Stimulated activated CD4-positive, alpha-beta T cell treated with anti-CD3 and anti-CD28 coated beads, Interleukin-4, amount 100 ng/mL, for 24 hours (primary cell): ENCODE data around the gene RRP9.
"Not testable (repeated sequence)": the region's sequence is repeated elsewhere in the genome, so short reads cannot be mapped to it uniquely, and the experiment has no call there.

Experiments used
- DNase-seq: peaks from one replicate; pipeline ENCODE4 v3.0.0-alpha.2; 2020

RRP9 gene

DNA sequence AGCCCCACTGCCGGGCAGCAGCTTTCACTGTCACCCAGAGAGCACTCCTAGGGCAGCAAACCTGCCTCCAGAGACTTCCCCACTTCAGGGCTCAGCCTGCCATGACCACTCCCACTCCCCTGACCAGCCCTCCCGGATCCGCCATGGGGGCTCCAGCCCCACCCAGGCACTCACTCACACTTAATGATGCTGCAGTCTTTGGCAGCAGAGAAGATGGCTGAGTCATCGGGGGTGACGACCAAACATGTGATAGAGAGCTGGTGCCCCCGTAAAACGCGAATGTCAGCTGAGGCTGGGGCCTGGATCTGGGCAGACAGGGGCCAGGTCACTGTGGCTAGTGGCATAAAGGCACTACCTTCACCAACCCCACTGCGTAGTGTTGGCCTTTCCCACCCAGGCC, 4.7 kb downstream of the RRP9 start:
- no peak for DNase-seq

DNA sequence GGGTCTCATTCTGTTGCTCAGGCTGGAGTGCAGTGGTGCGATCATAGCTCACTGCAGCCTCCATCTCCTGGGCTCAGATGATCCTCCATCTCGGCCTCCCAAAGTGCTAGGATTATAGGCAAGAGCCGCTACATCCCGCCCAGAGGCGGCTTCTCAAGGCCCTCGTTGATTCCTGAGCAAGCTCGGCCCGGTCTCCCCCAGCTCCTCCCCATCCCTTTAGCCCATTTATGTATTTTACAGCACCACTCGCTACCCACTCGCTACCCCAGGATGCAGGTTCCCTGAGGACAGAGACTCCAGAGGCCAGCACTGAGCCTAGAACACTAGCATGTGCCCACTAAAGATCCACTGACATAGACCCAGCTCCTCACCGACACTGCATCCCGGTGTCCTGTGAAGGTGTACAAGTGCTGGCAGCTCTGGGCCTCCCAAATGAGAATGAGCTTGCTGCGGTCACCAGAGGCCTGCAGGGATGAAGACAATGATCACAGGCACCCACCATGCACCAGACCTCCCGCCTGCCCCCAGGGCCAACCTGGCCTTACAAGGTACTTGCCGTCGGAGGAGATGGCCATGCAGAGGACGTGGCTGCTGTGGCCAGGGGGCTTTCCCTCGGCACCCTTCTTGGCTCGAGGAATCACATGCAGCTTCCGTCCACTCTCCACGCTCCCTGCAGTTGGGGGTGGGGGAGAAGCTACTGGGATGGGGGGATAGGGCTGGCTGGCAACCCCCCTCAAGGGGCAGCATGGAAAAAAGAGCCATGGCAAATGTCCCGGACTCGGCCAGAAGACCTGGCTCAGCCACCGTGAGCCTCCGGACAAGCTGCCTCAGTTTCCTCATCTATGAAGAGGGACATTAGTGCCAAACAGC, 5.6 kb downstream of the RRP9 start:
- no peak for DNase-seq

DNA sequence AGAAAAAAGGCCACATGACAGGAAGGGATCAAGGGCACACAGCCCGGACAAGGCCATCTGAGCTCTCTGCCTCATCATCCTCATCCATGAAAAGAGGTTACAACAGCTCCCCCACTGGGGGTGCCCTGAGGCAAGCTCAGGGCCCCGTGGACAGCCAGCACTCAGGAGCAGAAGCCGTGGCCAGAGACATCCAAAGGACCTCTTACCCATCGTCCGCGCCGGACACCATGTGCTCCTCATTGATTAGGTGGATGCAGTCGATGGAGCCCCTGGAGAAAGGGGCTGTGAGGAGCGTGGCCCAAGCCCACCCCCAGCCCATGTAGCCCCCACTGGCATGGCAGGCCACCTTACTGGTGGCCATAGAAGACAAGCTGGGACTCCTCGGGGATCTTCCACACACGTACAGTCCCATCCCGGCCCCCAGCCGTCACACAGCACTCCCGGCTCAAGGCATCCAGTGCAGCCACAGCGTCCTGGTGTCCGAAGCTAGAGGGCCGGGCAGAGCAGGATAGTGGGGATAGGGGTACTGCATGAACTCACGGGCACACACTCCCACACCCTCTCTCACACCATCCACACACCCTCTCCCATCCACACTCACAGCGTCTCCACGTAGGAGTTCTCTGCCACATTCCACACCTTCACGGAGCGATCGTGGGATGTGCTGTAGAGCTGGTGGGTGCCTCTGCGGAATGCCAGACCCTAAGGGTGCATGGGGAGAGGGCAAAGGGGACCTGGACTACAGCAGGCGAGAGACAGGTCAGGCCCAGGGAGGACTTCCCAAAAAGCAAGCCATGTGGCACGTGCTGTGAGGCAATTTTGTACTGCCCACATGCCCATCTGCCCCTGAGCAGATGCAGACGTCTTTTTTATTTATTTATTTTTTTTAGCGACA, 6.5 kb downstream of the RRP9 start:
- DNase-seq = no peak

DNA sequence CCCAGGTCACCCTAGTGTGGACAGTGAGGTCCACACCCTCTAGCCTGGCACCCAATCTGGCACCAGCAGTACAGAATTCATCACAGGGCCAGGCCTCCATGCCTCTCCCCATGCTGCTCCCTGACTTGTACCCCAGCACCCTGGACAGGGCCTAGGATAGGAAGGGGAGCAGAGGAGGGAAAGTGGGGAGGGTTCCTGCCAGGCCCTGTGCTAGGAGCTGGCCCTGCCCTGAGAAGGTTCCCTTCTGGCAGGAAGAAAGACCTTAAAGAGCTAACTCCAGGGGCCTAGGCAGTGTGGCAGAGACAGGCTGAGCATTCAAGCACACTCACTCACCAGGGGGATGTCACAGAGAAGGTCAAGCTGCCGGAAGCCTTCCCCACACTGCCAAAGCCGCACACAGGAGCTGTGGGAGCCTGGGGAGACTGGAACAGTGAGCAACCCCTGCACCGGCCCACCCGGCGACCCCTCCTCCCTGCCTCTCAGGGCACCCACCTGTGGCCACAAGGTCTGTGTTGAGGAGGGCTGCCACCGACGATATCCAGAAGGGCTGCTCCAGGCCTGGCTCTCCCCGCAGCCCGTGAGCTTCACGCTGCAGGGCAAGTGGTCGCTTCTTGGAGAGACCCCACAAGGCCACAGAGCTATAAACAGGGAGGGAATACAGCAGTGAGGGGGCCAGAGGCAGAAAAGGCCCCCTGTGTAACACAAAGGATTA, 7.4 kb downstream of the RRP9 start:
- DNase-seq = no peak

DNA sequence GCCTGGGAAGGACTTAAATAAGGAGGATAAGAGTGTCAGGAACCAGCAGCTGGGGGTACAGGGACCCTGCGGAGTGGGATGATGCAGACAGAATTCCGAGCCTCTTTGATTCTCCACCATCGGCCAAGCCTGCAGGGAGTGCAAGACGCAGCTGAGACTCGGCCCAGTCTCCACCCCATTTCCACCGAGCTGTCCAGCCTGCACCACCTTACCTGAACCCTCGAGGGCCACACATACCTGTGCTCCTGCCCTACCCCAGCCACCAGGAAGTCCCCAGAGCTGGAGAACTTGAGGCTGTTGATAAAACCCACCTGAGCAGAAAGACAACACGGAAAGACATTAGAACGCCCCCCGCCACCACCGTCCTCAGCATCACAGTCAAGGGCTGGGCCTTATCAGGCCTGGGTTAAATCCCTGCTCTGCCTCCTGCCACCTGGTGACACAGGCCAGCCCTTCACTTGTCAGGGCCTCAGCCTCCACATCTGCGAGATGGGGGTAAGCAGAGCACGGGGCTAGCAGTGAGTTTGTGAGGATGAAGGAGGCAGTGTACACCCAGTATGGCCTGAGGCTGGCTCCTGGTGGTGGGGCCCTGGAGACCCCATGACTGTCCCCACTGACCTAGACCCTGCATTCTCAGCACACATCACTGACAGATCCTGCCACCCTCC, 8.1 kb downstream of the RRP9 start:
- DNase-seq = no peak

DNA sequence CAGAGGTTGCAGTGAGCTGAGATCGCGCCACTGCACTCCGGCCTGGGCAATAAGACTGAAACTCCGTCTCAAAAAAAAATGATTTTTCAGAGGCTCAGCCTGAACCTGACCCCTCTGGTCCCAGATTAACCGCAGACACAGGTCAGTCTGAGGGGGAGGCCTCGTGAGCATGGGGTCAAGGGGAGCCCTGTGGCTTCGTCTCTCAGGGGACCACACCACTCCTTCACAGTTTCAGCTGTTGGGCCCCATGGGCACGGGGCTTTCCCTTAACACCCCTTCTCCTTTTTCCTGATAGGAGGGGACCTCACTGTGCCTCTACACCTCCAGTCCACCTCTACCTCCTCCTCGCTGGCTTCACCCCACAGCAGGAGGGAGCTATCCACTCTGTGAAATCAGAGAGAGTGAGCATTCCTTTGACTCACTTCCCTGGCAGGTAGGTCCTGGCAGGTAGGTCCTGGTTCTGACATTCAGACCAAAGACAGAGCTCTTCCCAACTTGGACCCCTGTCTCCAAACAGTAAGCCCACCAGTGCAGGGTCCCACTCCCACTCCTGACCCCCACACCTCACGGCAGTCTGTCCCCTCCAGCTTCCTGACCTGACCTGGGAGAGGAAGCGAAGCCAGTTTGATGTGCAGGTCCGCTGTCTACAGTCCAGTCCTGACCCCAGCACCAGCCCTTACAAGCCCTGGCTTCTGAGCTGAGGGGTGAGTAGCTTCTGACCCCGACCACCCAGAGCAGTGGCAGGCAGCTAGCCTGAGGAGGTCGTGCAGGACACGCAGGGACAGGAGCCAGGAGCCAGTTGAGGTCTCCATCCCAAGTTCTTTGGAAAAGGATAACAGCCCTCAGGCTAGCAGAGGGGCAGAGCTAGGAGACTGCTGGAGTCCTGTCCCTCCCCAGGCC, 9.0 kb downstream of the RRP9 start:
- DNase-seq = no peak

DNA sequence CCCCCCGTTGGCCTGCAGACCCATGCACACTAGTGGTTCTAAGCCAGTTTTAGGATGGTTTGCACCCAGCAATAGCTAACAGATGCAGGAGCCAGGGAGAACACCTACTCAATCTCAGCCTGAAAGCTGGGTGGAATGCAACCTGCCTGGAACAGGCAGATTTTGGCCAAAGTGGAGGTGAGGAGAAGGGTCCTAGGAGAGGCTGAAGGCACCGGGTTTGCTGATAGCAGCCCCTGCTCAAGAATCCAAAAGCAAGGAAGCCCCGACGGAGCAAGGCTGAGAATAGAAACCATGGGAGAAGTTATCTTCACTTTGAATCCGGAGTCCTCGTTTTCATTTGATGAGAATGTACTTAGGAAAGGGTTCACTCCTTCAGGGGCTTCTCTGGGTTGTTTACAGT, 9.9 kb downstream of the RRP9 start:
- DNase-seq = no peak

DNA sequence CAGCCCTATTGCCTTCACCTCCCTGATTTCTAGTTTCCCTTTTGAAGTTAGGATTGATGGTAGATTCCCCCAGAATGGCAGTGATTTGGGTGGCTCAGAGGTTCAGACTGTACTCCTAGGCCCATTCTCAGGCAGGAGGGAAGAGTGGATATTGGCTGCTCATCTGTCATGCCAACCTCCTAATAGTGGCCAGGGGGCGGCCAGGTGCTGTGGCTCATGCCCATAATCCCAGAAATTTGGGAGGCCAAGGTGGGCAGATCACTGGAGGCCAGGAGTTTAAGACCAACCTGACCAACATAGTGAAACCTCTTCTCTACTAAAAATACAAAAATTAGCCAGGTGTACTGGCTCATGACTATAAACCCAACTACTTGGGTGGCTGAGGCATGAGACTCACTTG, 11.3 kb downstream of the RRP9 start:
- DNase-seq = no peak

DNA sequence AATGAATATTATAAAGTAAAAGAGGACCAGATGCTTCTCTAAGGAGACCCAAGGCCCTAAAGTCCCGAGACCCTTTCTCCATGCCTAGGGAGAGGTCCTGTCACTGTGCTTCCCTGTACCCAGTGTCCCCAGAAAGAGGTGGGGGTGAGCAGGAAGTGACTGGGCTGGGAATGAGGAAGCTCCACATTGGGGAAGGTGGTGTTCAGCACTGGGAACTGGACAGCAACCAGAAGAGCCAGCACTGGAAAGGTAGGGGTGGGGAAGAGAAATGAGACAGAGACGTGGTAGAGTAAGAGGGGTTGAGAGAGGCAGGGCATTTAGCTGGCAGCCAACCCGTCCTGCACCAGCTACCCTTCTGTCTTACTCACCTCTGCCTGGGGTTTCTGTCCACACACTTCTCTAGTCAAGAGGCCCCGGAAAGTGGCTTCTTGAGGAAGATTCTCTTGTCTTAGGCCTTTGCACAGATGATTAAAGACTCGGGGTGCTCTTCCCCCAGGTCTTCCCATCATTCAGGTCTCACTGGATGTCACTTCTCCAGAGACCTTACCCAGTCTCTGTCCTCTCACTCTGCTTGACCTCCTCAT, 12.2 kb downstream of the RRP9 start:
- DNase-seq = no peak

DNA sequence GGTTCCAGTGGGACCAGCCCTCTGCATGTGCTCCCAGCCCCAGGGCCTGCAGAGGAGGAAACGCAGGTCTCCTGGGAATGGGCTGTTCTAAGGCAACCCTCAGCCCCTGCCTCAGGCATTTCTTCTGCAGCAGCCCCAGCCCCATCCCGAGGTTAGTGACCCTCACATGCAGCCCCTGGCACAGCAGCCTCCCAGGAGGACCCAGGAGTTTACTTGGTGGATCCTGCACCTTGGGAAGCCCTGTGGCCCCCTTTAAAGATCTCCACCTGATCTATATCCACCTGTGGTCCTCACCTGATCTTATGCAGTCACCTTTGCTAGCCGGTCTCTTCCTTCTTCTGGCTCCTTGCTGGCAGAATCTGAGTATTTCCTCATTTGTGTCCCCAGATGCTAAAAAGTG, 12.7 kb downstream of the RRP9 start:
- not testable (repeated sequence) for DNase-seq

DNA sequence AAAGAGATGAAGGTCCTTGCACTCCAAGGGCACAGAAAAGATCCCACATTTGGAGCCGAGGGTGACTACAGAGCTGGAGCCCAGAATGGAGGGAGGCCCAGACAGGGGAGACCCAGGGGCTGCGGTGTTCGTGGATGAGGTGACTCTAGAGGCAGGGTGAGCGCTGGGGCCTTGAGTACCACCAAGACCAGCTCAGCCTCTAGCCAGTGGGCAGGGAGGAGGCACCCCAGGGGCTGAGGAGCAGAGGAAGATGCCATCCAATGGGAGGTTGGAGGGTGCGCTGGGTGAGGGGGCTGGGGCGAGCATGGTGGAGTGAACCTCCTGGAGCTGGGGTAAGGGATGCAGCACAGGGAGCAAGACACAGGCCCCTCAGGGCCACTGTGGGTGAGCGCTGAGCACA, 13.3 kb downstream of the RRP9 start:
- DNase-seq = no peak

DNA sequence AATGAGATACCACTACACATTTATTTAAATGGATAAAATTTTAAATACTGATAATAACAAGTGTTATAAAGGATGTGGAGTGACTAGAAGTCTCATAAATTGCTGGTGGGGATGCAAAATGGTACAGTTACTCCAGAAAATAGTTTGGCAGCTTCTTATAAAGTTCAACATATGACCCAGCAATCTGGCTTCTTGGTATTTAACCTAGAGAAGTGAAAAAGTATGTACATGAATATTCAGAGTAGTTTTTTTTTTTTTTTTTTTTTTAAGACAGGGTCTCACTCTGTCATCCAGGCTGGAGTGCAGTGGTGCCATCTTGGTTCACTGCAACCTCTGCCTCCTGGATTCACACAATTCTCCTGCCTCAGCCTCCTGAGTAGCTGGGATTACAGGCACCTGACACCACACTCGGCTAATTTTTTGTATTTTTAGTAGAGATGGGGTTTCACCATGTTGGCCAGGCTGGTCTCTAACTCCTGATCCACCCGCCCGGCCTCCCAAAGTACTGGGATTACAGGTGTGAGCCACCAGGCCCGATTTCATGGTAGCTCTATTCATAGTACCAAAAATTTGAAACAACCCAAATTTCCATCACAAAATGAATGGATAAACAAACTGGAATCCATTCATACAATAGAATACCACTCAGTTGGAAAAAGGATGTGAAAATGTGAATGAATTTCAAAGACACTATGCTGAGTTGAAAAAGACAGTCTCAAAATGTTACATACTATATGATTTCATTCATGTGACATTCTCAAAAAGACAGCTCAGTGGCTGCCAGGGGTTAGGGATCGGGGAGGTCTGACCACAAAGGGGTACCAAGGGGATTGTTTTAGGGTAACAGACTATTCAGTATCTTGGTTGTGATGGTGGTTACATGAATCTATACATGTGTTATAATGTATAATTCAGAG, 14.4 kb downstream of the RRP9 start:
- no peak for DNase-seq

DNA sequence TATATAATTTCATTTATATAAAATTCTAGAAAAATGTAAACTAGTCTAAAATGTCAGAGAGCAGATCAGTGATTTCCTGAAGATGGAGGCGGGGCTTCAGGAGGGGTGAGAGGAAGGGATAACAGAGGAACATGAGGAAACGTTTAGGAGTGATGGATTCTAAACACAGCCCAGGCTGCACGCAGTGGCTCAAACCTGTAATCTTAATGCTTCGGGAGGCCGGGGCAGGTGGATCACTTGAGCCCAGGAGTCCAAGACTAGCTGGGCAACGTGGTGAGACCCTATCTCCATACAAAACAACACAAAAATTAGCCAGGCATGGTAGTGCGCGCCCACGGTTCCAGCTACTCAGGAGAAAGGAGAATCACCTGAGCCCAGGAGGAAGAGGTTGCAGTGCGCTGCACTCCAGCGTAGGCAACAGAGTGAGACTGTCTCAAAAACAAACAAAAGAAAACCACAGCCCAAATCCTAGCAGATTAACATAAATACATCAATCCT, 20.6 kb downstream of the RRP9 start:
- DNase-seq = no peak

DNA sequence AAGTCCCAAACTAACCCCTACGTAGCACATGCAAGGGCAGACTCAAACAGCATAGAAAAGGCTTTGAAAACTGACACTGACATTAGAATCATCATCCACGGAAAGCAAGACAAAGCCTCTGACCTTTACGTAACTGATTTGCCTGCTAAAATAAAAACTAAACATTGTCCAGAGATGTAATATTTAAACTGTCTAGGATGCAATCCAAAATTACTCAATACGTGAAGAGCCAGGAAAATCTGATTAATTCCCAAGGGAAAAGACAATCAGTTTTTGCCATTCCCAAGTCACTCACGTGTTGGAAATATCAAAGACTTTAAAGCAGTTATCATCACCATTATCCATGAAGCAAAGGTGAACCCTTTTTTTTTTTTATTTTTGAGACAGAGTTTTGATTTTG, 25.3 kb downstream of the RRP9 start:
- DNase-seq = no peak

DNA sequence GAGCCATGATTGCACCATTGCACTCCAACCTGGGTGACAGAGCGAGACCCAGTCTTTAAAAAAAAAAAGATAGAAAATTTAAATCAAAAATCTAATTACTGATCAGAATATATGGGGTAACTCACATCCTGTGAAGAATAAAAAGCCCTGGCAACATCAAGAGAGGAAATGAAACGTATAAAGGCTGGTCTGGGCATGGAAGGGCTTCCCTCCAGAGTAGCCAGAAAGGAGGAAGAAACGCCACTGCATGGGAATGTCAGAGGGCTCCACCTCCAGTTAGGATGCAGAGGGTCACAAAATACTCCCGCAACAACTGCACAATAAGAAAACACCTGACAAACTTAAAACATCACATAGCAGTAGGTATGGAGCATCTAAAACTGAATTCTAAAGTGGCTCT, 33.7 kb downstream of the RRP9 start:
- DNase-seq = no peak

DNA sequence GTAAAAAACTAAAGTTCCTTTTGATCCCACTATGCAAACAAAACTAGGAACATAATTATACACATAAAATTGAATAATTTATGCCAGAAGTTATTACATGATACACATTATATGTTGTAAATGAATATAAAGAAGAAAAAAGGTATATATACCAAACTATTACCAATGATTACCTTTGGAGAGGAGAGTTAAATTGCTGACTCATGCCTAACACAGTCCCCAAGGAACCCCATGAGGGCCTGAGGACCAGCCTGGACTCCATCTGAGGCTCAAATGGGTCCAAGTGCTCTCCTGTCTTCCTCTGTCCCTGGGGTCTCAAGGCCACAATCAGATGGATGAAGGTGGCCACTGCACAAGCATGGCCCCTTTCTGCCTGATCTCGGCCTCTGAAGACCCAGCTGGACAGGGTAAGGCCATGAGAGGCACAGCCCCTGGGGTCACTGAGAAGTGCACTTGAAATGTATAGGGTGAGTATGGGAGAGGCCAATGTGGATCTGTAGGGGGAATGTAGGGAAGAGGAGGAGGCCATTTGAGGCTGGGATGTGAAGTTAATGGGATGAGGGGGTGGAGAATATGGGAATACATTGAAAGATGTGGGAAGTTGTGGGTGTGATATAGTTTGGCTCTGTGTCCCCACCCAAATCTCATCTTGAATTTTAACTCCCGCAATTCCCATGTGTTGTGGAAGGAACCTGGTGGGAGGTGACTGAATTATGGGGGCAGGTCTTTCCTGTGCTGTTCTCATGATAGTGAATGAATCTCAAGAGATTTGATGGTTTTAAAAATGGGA, 37.5 kb downstream of the RRP9 start:
- no peak for DNase-seq

DNA sequence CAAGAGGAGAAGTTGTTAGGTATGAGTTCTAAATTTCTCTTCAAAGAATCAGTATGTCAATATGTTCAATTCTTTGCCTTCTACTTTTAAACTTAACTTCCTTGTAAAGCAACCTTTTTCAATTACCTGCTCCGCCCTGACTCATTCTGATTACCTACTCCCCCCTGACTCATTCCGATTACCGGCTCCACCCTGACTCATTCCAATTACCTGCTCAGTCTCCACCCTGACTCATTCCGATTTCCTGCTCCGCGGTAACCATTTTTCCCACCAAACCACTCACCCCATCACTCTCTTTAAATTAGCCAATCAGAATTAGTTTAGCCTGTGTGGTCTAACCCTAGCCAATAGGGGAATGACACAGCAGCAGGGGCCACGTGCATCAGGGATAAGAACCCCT, 39.3 kb downstream of the RRP9 start:
- peak; percentile 45 for DNase-seq

DNA sequence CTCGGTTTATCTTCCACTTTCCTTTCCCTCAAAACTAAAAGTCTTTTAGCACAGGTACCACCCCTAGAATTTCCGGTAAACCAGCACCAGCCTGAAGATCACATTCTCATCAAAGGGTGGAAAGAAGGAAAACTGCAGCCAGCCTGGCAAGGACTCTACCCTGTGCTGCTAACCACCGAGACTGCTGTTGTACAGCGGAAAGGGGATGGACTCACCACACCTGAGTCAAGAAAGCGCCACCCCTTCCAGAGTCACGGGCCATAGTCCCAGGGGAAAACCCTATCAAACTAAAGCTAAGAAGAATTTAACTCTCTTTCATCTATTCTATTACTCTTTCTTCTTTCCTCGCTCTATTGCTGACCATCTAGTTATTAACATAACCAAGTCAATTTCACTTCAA, 41.7 kb downstream of the RRP9 start:
- DNase-seq = not testable (repeated sequence)

DNA sequence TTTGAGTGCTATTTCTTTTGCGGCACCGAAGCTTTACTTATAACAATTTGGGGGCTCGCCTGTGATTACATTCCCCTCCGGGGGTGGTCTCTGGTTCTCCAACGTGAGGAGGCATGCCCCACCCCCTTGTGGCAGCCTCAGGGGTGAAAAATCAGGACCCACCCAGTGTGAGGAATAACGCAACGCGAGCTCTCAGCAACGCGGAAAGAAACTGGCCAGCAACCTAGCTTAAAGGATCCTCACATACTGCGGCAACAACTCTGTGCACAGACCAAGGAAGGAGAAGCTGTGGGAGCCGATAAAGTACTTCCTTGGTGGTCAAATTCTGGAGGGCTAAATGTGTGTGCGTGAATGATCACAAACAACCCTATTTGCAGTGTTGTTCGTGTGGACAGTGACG, 44.3 kb downstream of the RRP9 start:
- DNase-seq = no peak
